HG02852 (cell line): ENCODE results near the gene FAM120C.
A peak's percentile ranks its signal among the peaks of the same experiment; 100 is the strongest.

Source experiments
- ATAC-seq: cut with Tn5 transposase; IDR thresholded peaks from one replicate; pipeline ENCODE4 v1.9.1; 2021; ENCODE audit warnings: mild to moderate bottlenecking, moderate library complexity; ENCODE audit not compliant: unreplicated experiment

Gene FAM120C

DNA sequence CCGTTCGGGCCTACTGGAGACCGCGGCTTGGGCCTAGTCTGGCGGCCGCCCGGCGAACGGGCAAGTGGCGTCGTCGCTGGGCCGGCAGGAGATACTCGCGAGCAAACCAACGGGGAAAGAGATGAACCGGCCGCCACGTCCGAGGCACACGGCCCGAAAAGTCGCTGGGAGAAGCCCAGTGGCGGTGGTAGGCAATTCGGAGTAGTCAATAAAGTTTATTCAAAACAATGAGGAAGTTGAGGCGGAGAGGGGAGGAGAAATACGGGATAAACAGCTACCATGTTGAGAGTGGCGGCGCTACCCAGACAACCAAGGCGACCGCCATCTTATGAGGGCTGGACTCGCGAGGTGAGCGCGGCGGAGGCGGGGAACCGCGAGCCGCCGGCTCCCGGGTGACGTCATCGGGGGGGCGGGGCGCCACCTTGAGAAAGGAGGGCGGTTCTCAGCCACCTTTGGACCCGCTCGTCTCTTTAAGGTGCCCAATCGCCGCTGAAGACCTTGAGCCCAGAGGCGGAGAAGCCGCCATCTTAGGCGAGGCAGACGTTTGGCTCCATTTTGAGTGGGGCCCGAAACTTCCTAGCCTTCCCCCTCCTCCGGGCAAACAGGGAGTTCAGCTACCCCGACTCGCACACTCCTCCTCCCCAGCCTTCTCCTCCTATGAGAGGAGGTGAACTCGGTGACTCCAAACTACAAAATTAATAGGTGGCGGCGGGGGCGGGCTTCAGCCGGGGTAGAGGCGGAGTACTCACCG is 138.8 kb downstream of the FAM120C start, which contains the start of gene PHF8:
Gene PHF8 (minus strand): TSS at position 348 of the 751 bp plus-strand sequence. CDS start 1,745 bp downstream, outside the sequence.
- ATAC-seq: peak; percentile 81

DNA sequence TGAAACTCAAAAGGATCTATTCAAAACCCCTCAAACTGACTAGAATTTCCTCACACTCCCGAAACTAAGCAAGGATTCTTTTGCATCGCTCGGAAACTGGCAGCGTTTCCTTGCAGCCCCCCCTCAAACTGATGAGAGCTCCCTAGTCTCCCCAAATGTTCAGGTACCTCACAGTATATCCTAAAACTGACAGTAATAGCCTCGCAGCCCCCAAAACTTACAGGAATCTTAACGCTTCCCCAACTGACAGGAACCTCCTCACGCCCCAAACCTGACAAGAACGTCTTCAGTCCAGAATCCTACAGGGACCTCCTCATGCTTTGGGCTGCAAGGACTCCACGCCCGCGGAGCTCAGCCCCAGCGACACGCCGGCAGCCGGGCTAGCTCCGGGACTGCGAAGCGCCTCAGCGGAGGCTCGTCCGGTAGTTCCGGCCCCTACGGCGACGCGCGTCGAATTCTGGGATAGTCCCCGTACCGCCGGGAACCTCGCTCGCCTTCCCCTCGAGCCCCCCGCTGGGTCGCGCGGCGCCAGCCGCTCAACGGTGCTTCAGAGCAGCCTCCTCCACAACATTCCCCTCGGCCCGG is 139.4 kb downstream of the FAM120C start:
- peak; percentile 18 for ATAC-seq

DNA sequence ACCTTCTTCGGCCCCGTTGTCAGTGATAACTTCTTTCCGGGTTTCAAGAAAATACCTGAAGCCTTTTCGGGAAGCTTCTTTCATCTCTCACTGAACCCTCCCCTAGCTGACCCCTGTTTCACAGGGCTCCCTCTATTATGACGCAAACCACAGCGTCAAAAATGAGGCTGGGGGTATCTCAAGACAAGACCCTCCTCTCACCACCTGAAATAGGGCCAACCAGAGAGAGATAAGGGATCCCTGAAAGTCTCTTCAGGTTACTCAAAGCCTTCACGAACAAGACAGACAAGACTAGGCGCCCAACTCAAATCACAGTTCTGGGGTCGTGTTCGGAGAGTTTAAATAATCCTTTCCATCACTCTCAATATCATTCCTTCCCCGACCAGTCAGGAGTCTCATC is 140.0 kb downstream of the FAM120C start:
- no peak for ATAC-seq

DNA sequence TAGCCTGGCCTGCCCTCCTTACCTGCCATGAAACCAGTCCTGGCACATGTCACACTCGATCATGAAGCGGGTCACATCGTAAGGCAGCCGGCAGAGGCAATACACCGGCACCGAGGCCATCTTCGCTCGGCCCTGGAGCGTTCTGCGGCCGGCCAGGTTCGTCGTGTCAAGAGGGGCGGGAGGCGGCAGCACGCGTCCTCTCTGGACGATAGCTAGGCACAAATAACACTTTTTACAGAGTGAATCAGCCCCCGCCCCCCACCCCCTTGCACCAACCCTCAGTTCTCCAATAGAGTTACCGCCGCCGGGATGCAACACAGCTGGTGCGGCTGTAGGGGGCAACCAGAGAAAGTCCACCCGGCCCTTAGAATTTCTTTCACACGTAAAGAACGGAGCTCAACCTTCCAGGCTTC is 140.4 kb downstream of the FAM120C start:
- no peak for ATAC-seq

DNA sequence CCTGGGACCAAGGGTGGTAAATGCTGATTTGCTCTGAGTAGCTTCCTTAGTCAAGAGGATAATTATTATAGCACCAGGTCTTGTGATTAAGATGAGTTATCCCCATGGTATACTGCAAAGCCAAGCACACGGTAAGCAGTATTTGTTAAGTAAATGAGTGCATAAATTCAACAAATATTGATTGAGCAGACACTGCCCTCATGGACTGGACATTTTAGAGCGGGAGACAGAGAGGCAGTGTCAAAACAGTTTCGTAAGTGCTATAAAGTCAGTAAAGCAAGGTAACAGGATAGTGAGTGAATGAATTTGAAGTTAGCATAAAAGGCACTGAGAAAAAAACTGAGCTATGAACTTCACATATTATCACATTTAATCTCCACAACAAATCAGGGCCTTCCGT is 152.7 kb downstream of the FAM120C start:
- ATAC-seq: no peak

DNA sequence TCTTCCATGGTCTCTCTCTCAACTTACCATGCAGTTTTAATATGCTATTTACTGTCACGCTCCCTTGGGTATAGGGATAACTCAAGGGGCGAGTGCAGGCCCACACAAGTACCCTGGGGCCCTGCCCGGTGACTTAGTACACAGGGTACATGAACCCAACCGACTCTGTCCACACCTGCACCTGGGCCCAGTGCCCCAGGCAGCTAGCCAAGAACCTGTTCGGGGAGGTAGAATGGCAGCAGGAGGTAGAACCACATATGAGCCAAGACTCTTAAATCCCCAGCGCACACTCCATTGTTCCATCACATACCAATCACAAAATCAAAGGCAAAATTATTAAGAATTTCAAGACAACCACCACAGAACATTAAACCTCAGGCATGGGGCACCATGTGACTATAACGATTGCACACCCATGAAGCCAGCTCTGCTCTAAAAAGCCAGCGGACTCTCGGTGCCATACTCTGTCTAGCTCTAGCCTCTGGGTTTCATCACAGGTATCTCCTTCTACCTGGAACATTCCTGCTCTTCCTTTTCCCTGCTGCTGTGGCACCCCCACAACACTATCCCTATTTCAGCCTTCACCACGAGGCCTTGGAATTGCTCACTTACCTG is 153.4 kb downstream of the FAM120C start:
- ATAC-seq: no peak

DNA sequence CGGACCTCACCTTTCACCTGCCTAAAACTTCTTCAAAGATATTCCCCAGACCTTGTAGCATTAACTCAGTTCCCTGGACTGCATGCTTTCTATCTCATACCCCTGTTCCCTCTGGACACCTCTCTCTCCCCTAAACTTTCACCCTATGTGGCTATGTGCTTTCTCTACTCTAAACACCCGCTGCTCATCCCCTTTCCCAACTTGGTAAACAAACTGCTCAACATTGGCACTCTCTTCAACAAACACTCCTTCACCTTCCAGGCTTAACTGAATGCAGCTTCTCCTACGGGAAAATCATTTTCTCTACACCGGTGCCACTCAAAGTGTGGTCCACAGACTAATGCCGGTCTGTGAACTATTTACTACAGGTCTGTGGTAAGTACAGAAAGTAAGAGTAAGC is 158.7 kb downstream of the FAM120C start:
- ATAC-seq: no peak
